KMS-11 (cell line): ENCODE data around the gene PRR20G.

ENCODE experiments used
- H2AFZ ChIP-seq: fragments of 200-600 bp; sonication (generic); 2 replicates; pipeline ENCODE4 v1.6.1; 2016; ENCODE audit warnings: antibody characterized with exemption, mixed run types, low read depth
- H3K27ac ChIP-seq: fragments of 200-600 bp; sonication (generic); 2 replicates; pipeline ENCODE4 v1.6.1; 2016; ENCODE audit warnings: mild to moderate bottlenecking, mixed run types
- H3K27me3 ChIP-seq: fragments of 200-600 bp; sonication (generic); 2 replicates; pipeline ENCODE4 v1.6.1; 2017; ENCODE audit warnings: mild to moderate bottlenecking, low read depth, mixed run types, moderate library complexity; ENCODE audit not compliant: insufficient read depth
- H3K36me3 ChIP-seq: fragments of 200-600 bp; sonication (generic); 2 replicates; pipeline ENCODE4 v1.6.1; 2017; ENCODE audit warnings: mild to moderate bottlenecking, mixed run types; ENCODE audit not compliant: insufficient read depth
- H3K4me1 ChIP-seq: fragments of 200-600 bp; sonication (generic); 2 replicates; pipeline ENCODE4 v1.6.1; 2016; ENCODE audit warnings: mild to moderate bottlenecking, low read depth, mixed run types; ENCODE audit not compliant: poor library complexity, severe bottlenecking
- H3K4me2 ChIP-seq: fragments of 200-600 bp; sonication (generic); 2 replicates; pipeline ENCODE4 v1.7.0; 2016; ENCODE audit warnings: mild to moderate bottlenecking, mixed run types
- H3K4me3 ChIP-seq: fragments of 200-600 bp; sonication (generic); IDR thresholded peaks from 2 replicates; pipeline ENCODE4 v1.6.1; 2017; ENCODE audit warnings: low read depth, low read length, mixed read lengths; ENCODE audit not compliant: insufficient read depth
- H3K79me2 ChIP-seq: fragments of 200-600 bp; sonication (generic); 2 replicates; pipeline ENCODE4 v1.6.1; 2016; ENCODE audit warnings: low read depth, mixed run types; ENCODE audit not compliant: insufficient read depth
- H3K9ac ChIP-seq: fragments of 200-600 bp; sonication (generic); 2 replicates; pipeline ENCODE4 v1.6.1; 2016; ENCODE audit warnings: mild to moderate bottlenecking, mixed run types
- H4K20me1 ChIP-seq: fragments of 200-600 bp; sonication (generic); 2 replicates; pipeline ENCODE4 v1.6.1; 2016; ENCODE audit warnings: mild to moderate bottlenecking, mixed run types; ENCODE audit not compliant: insufficient read depth
- CTCF ChIP-seq: fragments of 200-600 bp; sonication (generic); conservative IDR thresholded peaks from 2 replicates; pipeline ENCODE4 v1.6.1; 2017; ENCODE audit warnings: low read depth, mild to moderate bottlenecking, antibody characterized with exemption, low read length, moderate library complexity, mixed read lengths

The PRR20G gene

DNA sequence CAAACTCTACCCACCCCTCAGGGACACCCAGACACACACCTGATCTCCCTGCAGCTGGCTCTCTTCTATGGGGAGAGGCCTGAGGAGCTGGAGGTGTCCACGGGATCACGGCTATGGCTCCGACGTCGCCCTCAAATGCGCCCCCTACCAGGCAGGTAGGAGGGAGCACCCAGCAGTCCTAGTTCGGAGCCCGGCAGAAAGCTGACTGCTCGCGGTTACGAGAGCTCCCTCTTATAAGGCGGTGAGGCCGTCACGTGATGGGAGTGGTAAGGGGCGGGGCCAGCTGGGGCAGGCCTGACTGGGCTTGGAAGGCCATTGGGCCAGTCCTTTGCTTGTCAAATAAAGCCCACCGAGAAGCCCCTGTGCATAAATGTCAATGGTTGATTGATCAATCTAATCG, at the start of gene PRR20G:
TSS of gene PRR20G (minus strand) at position 207 of the 400 bp plus-strand sequence. CDS start 681 bp downstream, outside the sequence.
- Histone ChIP-seq H3K27me3 (no peaks in the 10 kb centered on the region), H3K9ac (no peak within 1 kb of the TSS), H4K20me1 (no peaks in the 10 kb centered on the region), H3K27ac (no peak within 1 kb of the TSS), H2AFZ (no peak within 1 kb of the TSS), H3K4me3 (no peak within 1 kb of the TSS), H3K36me3 (no peaks in the 10 kb centered on the region), H3K4me1 (no peaks in the 10 kb centered on the region), H3K4me2 (no peak within 1 kb of the TSS), H3K79me2 (no peaks in the 10 kb centered on the region)
- TF ChIP-seq CTCF = no peak

- Histone ChIP-seq H3K9ac (no peak overlapping the region), H2AFZ (no peak overlapping the region), H3K27ac (no peak overlapping the region), H3K4me1 (no peaks in the 10 kb centered on the region), H4K20me1 (no peaks in the 10 kb centered on the region), H3K4me3 (no peak overlapping the region), H3K36me3 (no peaks in the 10 kb centered on the region), H3K27me3 (no peaks in the 10 kb centered on the region), H3K79me2 (no peaks in the 10 kb centered on the region), H3K4me2 (no peak overlapping the region)
- TF ChIP-seq CTCF = no peak
Measured at GRCh38 chr3:127337001-127337400, 49.2 kb upstream of the PRR20G start.

GRCh38 chr3:127336101-127336500, 48.3 kb upstream of the PRR20G start:
- no peaks in the 10 kb centered on the region for H3K79me2 ChIP-seq
- H2AFZ ChIP-seq = no peak overlapping the region
- no peak overlapping the region for H3K4me3 ChIP-seq
- H3K9ac ChIP-seq = no peak overlapping the region
- H3K36me3 ChIP-seq = no peaks in the 10 kb centered on the region
- no peaks in the 10 kb centered on the region for H4K20me1 ChIP-seq
- H3K27ac ChIP-seq = no peak overlapping the region
- H3K4me1 ChIP-seq = no peaks in the 10 kb centered on the region
- TF ChIP-seq CTCF = no peak
- H3K4me2 ChIP-seq = no peak overlapping the region
- H3K27me3 ChIP-seq = no peaks in the 10 kb centered on the region

GRCh38 chr3:127330385-127330784, 42.5 kb upstream of the PRR20G start:
- H3K4me2 ChIP-seq = no peak overlapping the region
- no peak overlapping the region for H3K27ac ChIP-seq
- no peaks in the 10 kb centered on the region for H3K27me3 ChIP-seq
- no peaks in the 10 kb centered on the region for H3K36me3 ChIP-seq
- TF ChIP-seq CTCF = no peak
- H2AFZ ChIP-seq = no peak overlapping the region
- H3K79me2 ChIP-seq = no peaks in the 10 kb centered on the region
- H3K4me3 ChIP-seq = no peak overlapping the region
- no peak overlapping the region for H3K9ac ChIP-seq
- H4K20me1 ChIP-seq = no peaks in the 10 kb centered on the region
- no peaks in the 10 kb centered on the region for H3K4me1 ChIP-seq
